Esophagus muscularis mucosa (tissue), 4 donors: ENCODE data around the gene GPSM1. TPM values are rescaled to one million over a fixed set of nuclear protein-coding genes. Genes with fewer than 3 reads are reported as not detected.

ENCODE experiments used
- DNase-seq: peaks from one replicate; pipeline ENCODE4 v3.0.0-alpha.2; 2017; ENCODE audit errors: extremely low spot score
- H3K27ac ChIP-seq, 4 donors: fragments of 200-600 bp; sonication (generic); replicated peaks in 1 of 4; 1 replicate in 3 of 4; 2 replicates in 1 of 4; pipeline ENCODE4 v1.5.1; 2016 to 2019; ENCODE audit warnings: mild to moderate bottlenecking in 1 of 4
- H3K27me3 ChIP-seq, 4 donors: fragments of 200-600 bp; sonication (generic); one replicate each; pipeline versions ENCODE4 v1.5.1 to v1.6.0; 2016 to 2019
- H3K36me3 ChIP-seq, 4 donors: fragments of 200-600 bp; sonication (generic); one replicate each; pipeline ENCODE4 v1.5.1; 2016 to 2019
- H3K4me1 ChIP-seq, 4 donors: fragments of 200-600 bp; sonication (generic); one replicate each; pipeline ENCODE4 v1.5.1; 2016 to 2019
- H3K4me3 ChIP-seq, 4 donors: fragments of 200-600 bp; sonication (generic); 1 replicate in 2 of 4; 2 replicates in 2 of 4; pipeline ENCODE4 v1.5.1; 2016 to 2019; ENCODE audit warnings: mild to moderate bottlenecking in 4 of 4, moderate library complexity in 1 of 4
- H3K9me3 ChIP-seq, 4 donors: fragments of 200-600 bp; sonication (generic); 1 replicate in 3 of 4; 2 replicates in 1 of 4; pipeline ENCODE4 v1.5.1; 2016 to 2019
- EP300 ChIP-seq: sonication (generic); formaldehyde crosslinking; IDR thresholded peaks from one replicate; pipeline ENCODE4 v1.6.1; 2017; ENCODE audit warnings: antibody characterized with exemption
- POLR2A ChIP-seq: fragments of 450-650 bp; IDR thresholded peaks from one replicate; pipeline ENCODE4 v1.6.1; 2017; ENCODE audit warnings: antibody characterized with exemption, moderate library complexity, mild to moderate bottlenecking, low read depth
- POLR2AphosphoS5 ChIP-seq, 2 donors: sonication (generic); formaldehyde crosslinking; IDR thresholded peaks; one replicate each; pipeline ENCODE4 v1.6.1; 2017; ENCODE audit warnings: antibody characterized with exemption in 2 of 2
- WGBS: methylation state at CpG from one replicate; pipeline ENCODE4 v1.1.5; 2018; 5-methylcytosine and 5-hydroxymethylcytosine counted together
- intact Hi-C: fragments of 100-400 bp; cut with DNase I; formaldehyde crosslinking; loops from one replicate; pipeline ENCODE4 v1.15.1; 2023
- total RNA-seq, 4 donors: library from RNA; depleted of rRNA; stranded (reverse); fragments of >200 nt; gene quantifications; one replicate each; pipeline versions ENCODE4 v1.1.0 to v1.2.1, GENCODE V29; 2016
- TF ChIP-seq, protein P1 (sequence below), 3 experiments: fragments of 200-600 bp in 2 of 3; fragments of 450-650 bp in 1 of 3; sonication (generic) in 2 of 3; IDR thresholded peaks; one replicate each; pipeline ENCODE4 v1.5.1; 2017 to 2019; ENCODE audit warnings: antibody characterized with exemption in 3 of 3, mild to moderate bottlenecking in 2 of 3, moderate library complexity in 1 of 3

The GPSM1 gene
- total RNA-seq, 4 donors from 2014 or later = 8.3 to 18.5 (median 16.3) TPM

DNA sequence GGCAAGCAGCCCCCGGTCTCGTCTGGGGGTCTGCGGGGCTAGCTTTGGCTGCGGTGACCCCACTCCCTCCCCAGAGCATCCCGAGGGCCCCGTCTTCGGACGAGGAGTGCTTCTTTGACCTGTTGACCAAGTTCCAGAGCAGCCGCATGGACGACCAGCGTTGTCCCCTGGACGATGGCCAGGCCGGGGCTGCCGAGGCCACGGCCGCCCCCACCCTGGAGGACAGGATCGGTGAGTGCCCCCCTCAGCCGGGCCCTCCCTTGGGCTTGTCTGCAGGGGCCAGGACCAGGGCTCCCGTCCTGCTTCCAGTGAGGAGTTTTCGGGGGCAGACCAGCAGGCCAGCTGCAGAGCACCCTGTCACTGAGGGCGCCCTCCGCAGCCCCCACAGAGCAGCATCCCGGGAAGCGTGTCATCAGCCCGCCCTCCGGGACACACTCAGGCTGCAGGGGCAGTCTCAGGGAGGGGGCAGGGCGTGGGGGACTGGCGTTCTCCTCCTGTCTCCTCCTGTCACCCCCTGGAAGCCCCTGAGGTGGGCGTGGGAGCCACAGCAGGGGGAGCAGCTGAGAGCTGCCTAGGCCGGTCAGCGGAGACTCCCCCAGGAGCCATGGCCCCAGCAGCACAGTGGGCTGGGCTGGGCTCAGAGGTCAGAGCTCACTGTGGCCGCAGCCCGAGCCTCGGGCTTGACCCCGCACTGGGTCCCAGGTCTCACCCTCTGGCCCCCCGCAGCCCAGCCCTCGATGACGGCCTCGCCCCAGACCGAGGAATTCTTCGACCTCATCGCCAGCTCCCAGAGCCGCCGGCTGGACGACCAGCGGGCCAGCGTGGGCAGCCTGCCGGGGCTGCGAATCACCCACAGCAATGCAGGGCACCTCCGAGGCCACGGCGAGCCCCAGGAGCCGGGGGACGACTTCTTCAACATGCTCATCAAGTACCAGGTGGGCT is 28.5 kb downstream of the GPSM1 start:
- Histone ChIP-seq H3K36me3 (peaks cover 0 to 40% (median 34%) of the 10 kb centered on the region in 4 donors), H3K4me3 (no peak overlapping the region), H3K27ac (peak overlapping the region in 1 of 4 donors; percentile 36), H3K27me3 (no peaks in the 10 kb centered on the region), H3K9me3 (no peaks in the 10 kb centered on the region), H3K4me1 (peaks cover 19 to 36% (median 27%) of the 10 kb centered on the region in 4 donors)
- DNase-seq = no peak
- WGBS = 87% methylated on average over 8 of the region's 54 CpGs
- intact Hi-C loops = no loop called here
- TF ChIP-seq EP300 (no peak), POLR2A (no peak), POLR2AphosphoS5 (IDR thresholded peaks at IDR 0.05) (no peak)
- TF ChIP-seq, protein P1, sequence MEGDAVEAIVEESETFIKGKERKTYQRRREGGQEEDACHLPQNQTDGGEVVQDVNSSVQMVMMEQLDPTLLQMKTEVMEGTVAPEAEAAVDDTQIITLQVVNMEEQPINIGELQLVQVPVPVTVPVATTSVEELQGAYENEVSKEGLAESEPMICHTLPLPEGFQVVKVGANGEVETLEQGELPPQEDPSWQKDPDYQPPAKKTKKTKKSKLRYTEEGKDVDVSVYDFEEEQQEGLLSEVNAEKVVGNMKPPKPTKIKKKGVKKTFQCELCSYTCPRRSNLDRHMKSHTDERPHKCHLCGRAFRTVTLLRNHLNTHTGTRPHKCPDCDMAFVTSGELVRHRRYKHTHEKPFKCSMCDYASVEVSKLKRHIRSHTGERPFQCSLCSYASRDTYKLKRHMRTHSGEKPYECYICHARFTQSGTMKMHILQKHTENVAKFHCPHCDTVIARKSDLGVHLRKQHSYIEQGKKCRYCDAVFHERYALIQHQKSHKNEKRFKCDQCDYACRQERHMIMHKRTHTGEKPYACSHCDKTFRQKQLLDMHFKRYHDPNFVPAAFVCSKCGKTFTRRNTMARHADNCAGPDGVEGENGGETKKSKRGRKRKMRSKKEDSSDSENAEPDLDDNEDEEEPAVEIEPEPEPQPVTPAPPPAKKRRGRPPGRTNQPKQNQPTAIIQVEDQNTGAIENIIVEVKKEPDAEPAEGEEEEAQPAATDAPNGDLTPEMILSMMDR (IDR thresholded peaks at IDR 0.05) = no peak

DNA sequence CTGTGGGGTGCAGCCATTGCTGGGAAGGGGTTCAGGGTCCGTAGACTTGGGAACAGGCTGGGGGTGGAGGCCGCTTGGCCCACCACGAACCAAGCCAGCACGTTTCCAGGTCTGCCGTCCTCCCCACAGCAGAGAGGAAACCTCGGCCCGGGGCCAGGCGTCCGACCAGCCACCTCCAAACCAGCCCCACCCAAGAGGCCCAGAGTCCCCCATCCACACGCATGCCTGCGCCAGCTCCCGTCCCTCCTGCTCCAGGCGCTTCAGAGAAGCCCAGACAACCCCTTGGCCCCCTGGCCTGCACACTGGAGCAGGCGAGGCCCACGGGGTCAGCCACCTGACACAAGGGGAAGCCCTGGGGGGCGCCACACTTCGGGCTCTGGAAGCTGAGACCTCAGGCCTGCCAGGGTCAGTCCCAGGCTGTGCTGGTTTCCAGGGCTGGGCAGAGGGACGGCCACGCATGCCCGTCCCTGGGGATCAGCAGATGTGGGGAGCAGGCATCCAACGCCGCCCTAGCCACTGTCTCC is 29.9 kb downstream of the GPSM1 start:
- Histone ChIP-seq H3K9me3 (no peaks in the 10 kb centered on the region), H3K27ac (no peak overlapping the region), H3K4me1 (peaks cover 33 to 50% (median 40%) of the 10 kb centered on the region in 4 donors), H3K27me3 (no peaks in the 10 kb centered on the region), H3K36me3 (peaks cover 0 to 44% (median 34%) of the 10 kb centered on the region in 4 donors), H3K4me3 (no peak overlapping the region)
- DNase-seq = no peak
- TF ChIP-seq POLR2A (no peak), EP300 (no peak), POLR2AphosphoS5 (IDR thresholded peaks at IDR 0.05) (no peak)
- TF ChIP-seq, protein P1 (IDR thresholded peaks at IDR 0.05) = no peak
- 85% methylated on average over 13 of the region's 22 CpGs for WGBS
- intact Hi-C loops = no loop called here

DNA sequence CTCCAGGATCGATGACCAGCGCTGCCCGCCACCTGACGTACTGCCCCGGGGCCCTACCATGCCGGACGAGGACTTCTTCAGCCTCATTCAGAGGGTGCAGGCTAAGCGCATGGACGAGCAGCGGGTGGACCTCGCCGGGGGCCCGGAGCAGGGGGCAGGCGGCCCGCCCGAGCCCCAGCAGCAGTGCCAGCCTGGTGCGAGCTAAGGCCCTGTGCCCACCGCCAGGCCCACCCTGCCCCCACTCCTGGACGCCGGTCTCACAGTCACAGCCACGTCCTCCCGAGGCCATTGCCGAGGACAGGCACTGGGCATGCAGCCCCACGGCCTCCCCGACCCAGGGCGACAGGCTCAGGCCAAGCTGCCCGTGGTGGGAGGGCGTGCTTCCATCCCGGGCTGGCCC is 30.7 kb downstream of the GPSM1 start:
- no CpG with 5 or more reads among the region's 29 CpGs for WGBS
- TF ChIP-seq EP300 (no peak), POLR2A (no peak), POLR2AphosphoS5 (IDR thresholded peaks at IDR 0.05) (no peak)
- TF ChIP-seq, protein P1 (IDR thresholded peaks at IDR 0.05) = no peak
- Histone ChIP-seq H3K27me3 (no peaks in the 10 kb centered on the region), H3K4me1 (peaks cover 40 to 57% (median 48%) of the 10 kb centered on the region in 4 donors), H3K36me3 (peaks cover 0 to 44% (median 34%) of the 10 kb centered on the region in 4 donors), H3K4me3 (no peak overlapping the region), H3K27ac (no peak overlapping the region), H3K9me3 (no peaks in the 10 kb centered on the region)
- DNase-seq = no peak
- intact Hi-C loops = no loop called here

DNA sequence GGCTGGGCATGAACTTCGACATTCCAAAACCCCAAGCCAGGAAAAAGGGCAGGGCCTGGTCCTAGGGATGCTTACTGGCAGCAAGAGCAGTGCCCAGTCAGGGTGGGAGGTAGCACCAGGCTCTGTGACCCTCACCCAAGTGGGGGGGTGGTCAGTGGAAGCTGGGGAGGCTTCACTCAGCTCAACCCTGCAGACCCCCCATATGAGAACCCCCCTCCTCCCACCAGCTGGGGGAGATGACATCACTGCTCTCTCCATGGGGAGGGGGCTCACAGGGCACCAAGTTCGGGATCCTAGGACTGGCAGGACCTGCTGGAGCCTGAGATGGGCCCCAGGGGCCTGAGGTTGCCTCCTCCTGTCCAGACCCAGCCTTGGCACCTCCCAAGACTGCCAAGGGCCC is 31.5 kb downstream of the GPSM1 start:
- H3K27me3 ChIP-seq = no peaks in the 10 kb centered on the region
- 80% methylated on average over 1 of the region's 2 CpGs for WGBS
- TF ChIP-seq POLR2AphosphoS5 (IDR thresholded peaks at IDR 0.05) = no peak
- TF ChIP-seq POLR2A = no peak
- TF ChIP-seq, protein P1 (IDR thresholded peaks at IDR 0.05) = no peak
- TF ChIP-seq EP300 = no peak
- no peak overlapping the region for H3K4me3 ChIP-seq
- peaks cover 42 to 56% (median 50%) of the 10 kb centered on the region in 4 donors for H3K4me1 ChIP-seq
- H3K27ac ChIP-seq = no peak overlapping the region
- peaks cover 0 to 44% (median 34%) of the 10 kb centered on the region in 4 donors for H3K36me3 ChIP-seq
- H3K9me3 ChIP-seq = no peaks in the 10 kb centered on the region
- intact Hi-C loops = no loop called here
- DNase-seq = no peak
